Activated CD4-positive, alpha-beta T cell treated with anti-CD3 and anti-CD28 coated beads, Interleukin-2, amount 50 U/mL, for 16 hours (primary cell): ENCODE data around the gene RNH1.
"Not testable (repeated sequence)": the region's sequence is repeated elsewhere in the genome, so short reads cannot be mapped to it uniquely, and the experiment has no call there.

Source experiments
- DNase-seq: peaks from one replicate; pipeline ENCODE4 v3.0.0-alpha.2; 2020

RNH1 gene

GRCh38 chr11:516918-517685 is 10.1 kb upstream of the RNH1 start:
- not testable (repeated sequence) for DNase-seq

GRCh38 chr11:516400-516799 is 9.4 kb upstream of the RNH1 start:
- no peak for DNase-seq

GRCh38 chr11:515131-515530 is 8.1 kb upstream of the RNH1 start:
- DNase-seq, result no peak

- DNase-seq, result no peak
Observed at GRCh38 chr11:514606-515005, 7.6 kb upstream of the RNH1 start.

- DNase-seq, result no peak
Observed at GRCh38 chr11:512761-513595, 5.9 kb upstream of the RNH1 start.

- DNase-seq, result no peak
Observed at GRCh38 chr11:508956-509355, 1.9 kb upstream of the RNH1 start.

GRCh38 chr11:507727-508515 is 879 bp upstream of the RNH1 start:
- no peak for DNase-seq

GRCh38 chr11:506238-506994 is 626 bp downstream of the RNH1 start:
- DNase-seq, result peak; percentile 98

GRCh38 chr11:504994-505344 is 2.1 kb downstream of the RNH1 start:
- DNase-seq, result no peak

- peak; percentile 19 for DNase-seq
Observed at GRCh38 chr11:504053-504993, 2.7 kb downstream of the RNH1 start.

GRCh38 chr11:503179-503981 is 3.7 kb downstream of the RNH1 start:
- peak; percentile 79 for DNase-seq

GRCh38 chr11:502288-503178 is 4.5 kb downstream of the RNH1 start:
- DNase-seq, result no peak

- no peak for DNase-seq
Observed at GRCh38 chr11:501683-502287, 5.3 kb downstream of the RNH1 start.

- no peak for DNase-seq
Observed at GRCh38 chr11:501001-501682, 5.9 kb downstream of the RNH1 start.

GRCh38 chr11:499201-500076 is 7.6 kb downstream of the RNH1 start:
- DNase-seq, result no peak

- DNase-seq, result no peak
Observed at GRCh38 chr11:498297-499181, 8.5 kb downstream of the RNH1 start.
